Trophoblast cell (in vitro differentiated cells and primary cell): ENCODE measurements around the gene COL25A1.
A peak's percentile ranks its signal among the peaks of the same experiment; 100 is the strongest.
"Not testable (repeated sequence)": the region's sequence is repeated elsewhere in the genome, so short reads cannot be mapped to it uniquely, and the experiment has no call there.

ENCODE experiments used
- DNase-seq, 2 donors: peaks; one replicate each; pipeline ENCODE4 v3.0.0-alpha.2; 2016
- H2AFZ ChIP-seq: 2 replicates; pipeline ENCODE4 v1.6.1; 2013; ENCODE audit warnings: low read length, moderate library complexity, mild to moderate bottlenecking; ENCODE audit not compliant: insufficient read depth, poor library complexity
- H2AK5ac ChIP-seq: 2 replicates; pipeline ENCODE4 v1.6.1; 2013; ENCODE audit warnings: mild to moderate bottlenecking, low read length
- H2BK120ac ChIP-seq: 2 replicates; pipeline ENCODE4 v1.6.1; 2013; ENCODE audit warnings: low read length, mild to moderate bottlenecking, moderate library complexity; ENCODE audit not compliant: insufficient read depth, poor library complexity
- H2BK12ac ChIP-seq: 2 replicates; pipeline ENCODE4 v1.6.1; 2013; ENCODE audit warnings: mild to moderate bottlenecking, low read length, moderate library complexity
- H2BK5ac ChIP-seq: 2 replicates; pipeline ENCODE4 v1.6.1; 2013; ENCODE audit warnings: low read length, low read depth, moderate library complexity, mild to moderate bottlenecking; ENCODE audit not compliant: poor library complexity
- H3K14ac ChIP-seq: 2 replicates; pipeline ENCODE4 v1.6.1; 2013; ENCODE audit warnings: mild to moderate bottlenecking, low read length
- H3K18ac ChIP-seq: 2 replicates; pipeline ENCODE4 v1.6.1; 2013; ENCODE audit warnings: mild to moderate bottlenecking, low read length
- H3K23ac ChIP-seq: 2 replicates; pipeline ENCODE4 v1.6.1; 2013; ENCODE audit warnings: low read length
- H3K27ac ChIP-seq: 2 replicates; pipeline ENCODE4 v1.5.1; 2013; ENCODE audit warnings: low read depth, mild to moderate bottlenecking, inconsistent platforms, low read length, moderate library complexity
- H3K27me3 ChIP-seq: 2 replicates; pipeline ENCODE4 v1.6.1; 2013; ENCODE audit warnings: inconsistent platforms, mild to moderate bottlenecking, low read length, moderate library complexity; ENCODE audit not compliant: insufficient read depth
- H3K36me3 ChIP-seq, 2 experiments: 1 replicate in 1 of 2; 2 replicates in 1 of 2; pipeline ENCODE4 v1.6.1; 2013; ENCODE audit warnings: low read length in 2 of 2, mild to moderate bottlenecking in 2 of 2, moderate library complexity in 1 of 2; ENCODE audit not compliant: insufficient read depth in 2 of 2, control insufficient read depth in 1 of 2
- H3K4ac ChIP-seq: 2 replicates; pipeline ENCODE4 v1.6.1; 2013; ENCODE audit warnings: low read depth, mild to moderate bottlenecking, low read length, moderate library complexity
- H3K4me1 ChIP-seq, 2 experiments: 1 replicate in 1 of 2; 2 replicates in 1 of 2; pipeline ENCODE4 v1.6.1; 2013; ENCODE audit warnings: low read length in 2 of 2, mild to moderate bottlenecking in 2 of 2, moderate library complexity in 1 of 2; ENCODE audit not compliant: insufficient read depth in 2 of 2, control insufficient read depth in 1 of 2
- H3K4me2 ChIP-seq: 2 replicates; pipeline ENCODE4 v1.6.1; 2013; ENCODE audit warnings: inconsistent platforms, mild to moderate bottlenecking, low read length, moderate library complexity
- H3K4me3 ChIP-seq: 2 replicates; pipeline ENCODE4 v1.5.1; 2013; ENCODE audit warnings: mild to moderate bottlenecking, low read depth, low read length, inconsistent platforms
- H3K79me1 ChIP-seq: one replicate; pipeline ENCODE4 v1.6.1; 2013; ENCODE audit warnings: low read length
- H3K79me2 ChIP-seq: 2 replicates; pipeline ENCODE4 v1.6.1; 2013; ENCODE audit warnings: low read length, mild to moderate bottlenecking; ENCODE audit not compliant: control insufficient read depth, insufficient read depth, poor library complexity
- H3K9ac ChIP-seq: 2 replicates; pipeline ENCODE4 v1.6.1; 2013; ENCODE audit warnings: mild to moderate bottlenecking, low read length
- H3K9me3 ChIP-seq: 2 replicates; pipeline ENCODE4 v1.6.1; 2013; ENCODE audit warnings: low read depth, mild to moderate bottlenecking, control low read depth, inconsistent platforms, low read length; ENCODE audit not compliant: insufficient read depth
- H4K12ac ChIP-seq: 2 replicates; pipeline ENCODE4 v1.6.1; 2013; ENCODE audit warnings: low read depth, mild to moderate bottlenecking, low read length, moderate library complexity
- H4K8ac ChIP-seq: 2 replicates; pipeline ENCODE4 v1.6.1; 2013; ENCODE audit warnings: low read depth, mild to moderate bottlenecking, low read length, moderate library complexity
- H4K91ac ChIP-seq: one replicate; pipeline ENCODE4 v1.6.1; 2013; ENCODE audit warnings: low read depth, mild to moderate bottlenecking, low read length, moderate library complexity
- WGBS: extraction: QIAGEN DNeasy Blood & Tissue Kit; methylation state at CpG from one replicate; pipeline ENCODE4 v1.1.7; 2013; ENCODE audit warnings: missing lambda C conversion rate; ENCODE audit not compliant: insufficient read length, insufficient coverage; ENCODE audit errors: extremely low coverage; 5-methylcytosine and 5-hydroxymethylcytosine counted together

The COL25A1 gene

DNA sequence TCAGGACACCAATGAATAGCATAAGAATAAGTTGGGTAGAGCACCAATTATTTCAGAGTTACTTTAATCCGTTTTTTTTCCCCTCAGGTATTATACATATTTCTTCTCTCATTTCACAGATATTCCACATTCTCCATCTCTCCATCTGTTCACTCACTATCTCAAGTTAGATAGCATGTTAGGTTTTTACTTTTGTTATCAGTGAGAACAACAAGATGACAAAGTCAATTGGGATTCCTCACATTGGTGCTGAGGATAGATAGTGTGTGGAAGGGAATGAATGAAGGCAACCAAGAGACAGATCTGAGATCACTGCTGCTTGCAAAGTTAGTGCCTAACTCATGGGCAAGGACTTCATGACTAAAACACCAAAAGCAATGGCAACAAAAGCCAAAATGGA, 427.7 kb downstream of the COL25A1 start:
- H3K79me2 ChIP-seq, result no peaks in the 10 kb centered on the region
- no peaks in the 10 kb centered on the region for H3K4me1 ChIP-seq
- H4K8ac ChIP-seq, result no peak overlapping the region
- H3K9ac ChIP-seq, result no peak overlapping the region
- peak in 1 of 2 donors; percentile 70 for DNase-seq
- no peak overlapping the region for H3K27ac ChIP-seq
- no peak overlapping the region for H3K4me3 ChIP-seq
- no peak overlapping the region for H3K14ac ChIP-seq
- no peak overlapping the region for H3K4ac ChIP-seq
- no peak overlapping the region for H4K91ac ChIP-seq
- no peaks in the 10 kb centered on the region for H3K9me3 ChIP-seq
- no peak overlapping the region for H3K4me2 ChIP-seq
- H2BK5ac ChIP-seq, result no peak overlapping the region
- no peak overlapping the region for H3K23ac ChIP-seq
- no peak overlapping the region for H2AK5ac ChIP-seq
- H2AFZ ChIP-seq, result no peak overlapping the region
- no CpG with 5 or more reads among the region's 1 CpG for WGBS
- no peak overlapping the region for H4K12ac ChIP-seq
- H3K79me1 ChIP-seq, result no peaks in the 10 kb centered on the region
- no peak overlapping the region for H2BK12ac ChIP-seq
- H3K27me3 ChIP-seq, result no peaks in the 10 kb centered on the region
- H3K18ac ChIP-seq, result no peak overlapping the region
- no peak overlapping the region for H2BK120ac ChIP-seq
- H3K36me3 ChIP-seq, result no peaks in the 10 kb centered on the region

- not testable (repeated sequence) for H3K23ac ChIP-seq, H2AK5ac ChIP-seq, H4K8ac ChIP-seq, H3K4ac ChIP-seq, H2BK120ac ChIP-seq, H4K12ac ChIP-seq, H3K27me3 ChIP-seq, H3K14ac ChIP-seq, H3K27ac ChIP-seq, H2BK12ac ChIP-seq, H2AFZ ChIP-seq, H3K9me3 ChIP-seq, H3K36me3 ChIP-seq, H3K9ac ChIP-seq, H2BK5ac ChIP-seq, DNase-seq, H3K18ac ChIP-seq, H3K79me2 ChIP-seq, H3K4me2 ChIP-seq, H3K79me1 ChIP-seq, H3K4me1 ChIP-seq, H3K4me3 ChIP-seq, H4K91ac ChIP-seq
- no CpG with 5 or more reads among the region's 9 CpGs for WGBS
Measured at GRCh38 chr4:108869970-108870369, 432.5 kb downstream of the COL25A1 start.

- H4K8ac ChIP-seq, result no peak overlapping the region
Measured at GRCh38 chr4:108868606-108869227, 433.7 kb downstream of the COL25A1 start.

DNA sequence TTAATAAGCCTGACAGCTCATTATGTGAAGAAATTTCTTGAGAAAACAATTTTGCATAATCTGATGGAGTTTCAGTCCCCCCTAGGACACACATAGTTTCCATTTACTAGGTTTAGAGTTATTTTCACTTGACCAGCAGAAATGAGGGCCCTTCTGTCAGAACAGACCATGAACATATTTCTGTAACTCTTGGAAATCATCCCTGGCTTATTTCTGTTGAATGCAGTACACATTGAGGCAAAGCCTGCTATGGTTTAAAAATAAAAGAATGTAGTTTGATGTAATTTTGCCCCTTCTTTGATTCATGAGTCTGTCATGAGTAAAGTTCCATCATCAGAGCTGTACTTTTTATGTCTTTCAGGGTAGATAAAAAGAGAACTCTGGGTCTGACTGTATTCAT, 435.0 kb downstream of the COL25A1 start:
- Histone ChIP-seq H3K18ac (no peak overlapping the region), H2AFZ (no peak overlapping the region), H3K14ac (no peak overlapping the region), H3K4me3 (no peak overlapping the region), H3K27me3 (no peaks in the 10 kb centered on the region), H3K23ac (no peak overlapping the region), H2BK12ac (no peak overlapping the region), H4K91ac (no peak overlapping the region), H3K79me2 (no peaks in the 10 kb centered on the region), H3K27ac (no peak overlapping the region), H4K12ac (no peak overlapping the region), H3K79me1 (no peaks in the 10 kb centered on the region), H3K4me2 (no peak overlapping the region), H4K8ac (no peak overlapping the region), H3K9ac (no peak overlapping the region), H2BK120ac (no peak overlapping the region), H3K36me3 (no peaks in the 10 kb centered on the region), H3K4me1 (no peaks in the 10 kb centered on the region), H2BK5ac (no peak overlapping the region), H2AK5ac (no peak overlapping the region), H3K9me3 (no peaks in the 10 kb centered on the region), H3K4ac (no peak overlapping the region)
- DNase-seq, result no peak

More at GRCh38 chr4:108868606-108869227, 433.7 kb downstream of the COL25A1 start:
- Histone ChIP-seq H3K18ac (no peak overlapping the region), H3K4me3 (no peak overlapping the region), H3K27me3 (no peaks in the 10 kb centered on the region), H2AK5ac (no peak overlapping the region), H3K79me2 (no peaks in the 10 kb centered on the region), H3K27ac (no peak overlapping the region), H4K12ac (no peak overlapping the region), H3K9me3 (no peaks in the 10 kb centered on the region), H2BK12ac (no peak overlapping the region), H3K4me1 (no peaks in the 10 kb centered on the region), H3K14ac (no peak overlapping the region), H3K79me1 (no peaks in the 10 kb centered on the region), H3K4me2 (no peak overlapping the region), H2BK120ac (no peak overlapping the region), H3K36me3 (no peaks in the 10 kb centered on the region), H4K91ac (no peak overlapping the region), H2AFZ (no peak overlapping the region), H3K4ac (no peak overlapping the region), H3K9ac (no peak overlapping the region), H2BK5ac (no peak overlapping the region), H3K23ac (no peak overlapping the region)
- WGBS, result no CpG with 5 or more reads among the region's 1 CpG
- DNase-seq, result no peak
